Adrenal gland (tissue), 5 donors: ENCODE results near the gene TPRN.

Experiments used
- POLR2A ChIP-seq, 2 donors: fragments of 450-650 bp; IDR thresholded peaks; one replicate each; pipeline ENCODE4 v1.6.1; 2017; ENCODE audit warnings: antibody characterized with exemption in 2 of 2, mild to moderate bottlenecking in 2 of 2, moderate library complexity in 1 of 2
- TF ChIP-seq, protein P1 (sequence below), 6 experiments: fragments of 450-650 bp in 4 of 6; fragments of 200-600 bp in 2 of 6; sonication (generic) in 1 of 6; IDR thresholded peaks; 1 replicate in 5 of 6; 2 replicates in 1 of 6; pipeline versions ENCODE4 v1.5.1 to v1.8.0; 2016 to 2021; ENCODE audit warnings: antibody characterized with exemption in 6 of 6, mild to moderate bottlenecking in 2 of 6, moderate library complexity in 1 of 6
- donor health status: DM: no; HTN: no; CAD: no.

DNA sequence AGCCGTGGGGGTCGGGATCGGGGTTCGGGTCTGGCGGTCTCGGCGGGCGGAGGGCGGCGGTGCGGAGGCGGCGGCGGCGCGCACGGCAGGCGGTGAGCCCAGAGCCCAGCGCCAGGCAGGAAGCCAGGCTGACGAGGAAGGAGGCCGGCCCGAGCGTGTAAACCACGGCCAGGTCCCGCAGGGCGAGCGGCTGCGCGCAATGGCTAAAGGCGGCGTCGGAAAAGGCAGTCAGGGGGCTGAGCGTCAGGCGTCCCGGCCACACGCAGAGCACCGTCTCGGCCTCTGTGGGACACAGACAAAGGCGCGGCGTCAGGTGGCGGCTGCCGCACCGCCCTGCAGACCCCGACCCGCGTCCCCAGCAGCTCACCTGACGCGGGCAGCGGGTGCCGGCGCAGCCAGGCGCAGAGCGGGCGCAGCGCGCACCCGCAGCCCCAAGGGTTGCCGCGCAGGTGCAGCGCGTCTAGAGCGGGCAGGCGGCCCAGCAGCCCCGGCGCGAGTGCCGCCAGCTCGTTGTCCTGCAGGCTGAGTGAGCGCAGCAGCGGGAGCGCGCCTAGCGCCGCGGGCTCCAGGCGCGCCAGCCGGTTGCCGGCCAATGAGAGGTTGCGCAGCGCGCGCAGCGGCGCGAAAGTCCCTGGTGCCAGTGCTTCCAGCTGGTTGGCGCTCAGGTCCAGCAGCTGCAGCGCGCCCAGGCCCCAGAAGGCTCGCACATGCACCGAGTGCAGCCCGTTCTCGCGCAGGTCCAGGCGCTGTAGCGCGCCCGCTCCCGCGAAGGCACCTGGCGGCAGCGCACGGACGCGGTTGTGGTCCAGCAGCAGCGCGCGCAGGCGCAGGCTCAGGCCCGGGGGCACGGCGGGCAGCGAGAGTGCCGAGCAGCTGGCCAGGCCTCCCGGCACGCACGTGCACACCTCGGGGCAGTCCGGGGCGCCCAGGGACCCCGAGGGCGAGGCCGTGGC, 31.4 kb downstream of the TPRN start:
- TF ChIP-seq, protein P1, sequence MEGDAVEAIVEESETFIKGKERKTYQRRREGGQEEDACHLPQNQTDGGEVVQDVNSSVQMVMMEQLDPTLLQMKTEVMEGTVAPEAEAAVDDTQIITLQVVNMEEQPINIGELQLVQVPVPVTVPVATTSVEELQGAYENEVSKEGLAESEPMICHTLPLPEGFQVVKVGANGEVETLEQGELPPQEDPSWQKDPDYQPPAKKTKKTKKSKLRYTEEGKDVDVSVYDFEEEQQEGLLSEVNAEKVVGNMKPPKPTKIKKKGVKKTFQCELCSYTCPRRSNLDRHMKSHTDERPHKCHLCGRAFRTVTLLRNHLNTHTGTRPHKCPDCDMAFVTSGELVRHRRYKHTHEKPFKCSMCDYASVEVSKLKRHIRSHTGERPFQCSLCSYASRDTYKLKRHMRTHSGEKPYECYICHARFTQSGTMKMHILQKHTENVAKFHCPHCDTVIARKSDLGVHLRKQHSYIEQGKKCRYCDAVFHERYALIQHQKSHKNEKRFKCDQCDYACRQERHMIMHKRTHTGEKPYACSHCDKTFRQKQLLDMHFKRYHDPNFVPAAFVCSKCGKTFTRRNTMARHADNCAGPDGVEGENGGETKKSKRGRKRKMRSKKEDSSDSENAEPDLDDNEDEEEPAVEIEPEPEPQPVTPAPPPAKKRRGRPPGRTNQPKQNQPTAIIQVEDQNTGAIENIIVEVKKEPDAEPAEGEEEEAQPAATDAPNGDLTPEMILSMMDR (IDR thresholded peaks at IDR 0.05) = no peak
- TF ChIP-seq POLR2A (IDR thresholded peaks at IDR 0.05) = no peak
